ENCODE data around the gene CYTH4. TPM values are rescaled to one million over a fixed set of nuclear protein-coding genes. Genes with fewer than 3 reads are reported as not detected.
"Not testable (repeated sequence)": the region's sequence is repeated elsewhere in the genome, so short reads cannot be mapped to it uniquely, and the experiment has no call there.

Gene CYTH4
- total RNA-seq, 2 experiments from 2014 or later, result 16.3 to 16.4 TPM

DNA sequence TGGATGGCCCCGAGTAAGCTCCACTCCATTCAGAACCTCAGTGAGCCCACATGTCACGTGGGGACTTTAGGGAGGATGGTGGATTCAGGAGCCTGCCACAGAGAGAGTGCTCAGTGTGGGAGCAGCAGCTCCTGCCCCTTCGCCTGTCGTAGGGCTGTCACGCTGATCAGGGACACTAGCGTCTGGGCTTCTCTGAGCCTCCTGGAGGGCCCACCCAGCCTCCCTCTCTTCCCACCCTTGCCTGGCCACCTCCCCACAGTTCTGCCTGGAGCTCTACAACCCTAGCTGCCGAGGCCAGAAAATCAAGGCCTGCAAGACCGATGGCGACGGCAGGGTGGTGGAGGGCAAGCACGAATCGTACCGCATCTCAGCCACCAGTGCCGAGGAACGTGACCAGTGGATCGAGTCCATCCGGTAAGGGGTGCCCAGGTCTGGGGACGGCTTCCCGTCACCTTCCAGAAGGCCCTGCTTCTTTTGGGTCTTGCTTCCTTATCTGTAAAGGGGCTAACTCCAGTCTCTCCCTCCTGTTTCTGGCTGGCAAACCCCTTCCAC lies 29.5 kb downstream of the CYTH4 start:
- ChIA-PET CTCF (interaction anchor here (1.1 kb wide), 1 partner anchor 51 kb away, joined by 3 read pairs; no protein-coding TSS in a partner anchor), POLR2A (interaction anchor here (0.7 kb wide), 1 partner anchor 53 kb away, joined by 4 read pairs; no protein-coding TSS in a partner anchor)

DNA sequence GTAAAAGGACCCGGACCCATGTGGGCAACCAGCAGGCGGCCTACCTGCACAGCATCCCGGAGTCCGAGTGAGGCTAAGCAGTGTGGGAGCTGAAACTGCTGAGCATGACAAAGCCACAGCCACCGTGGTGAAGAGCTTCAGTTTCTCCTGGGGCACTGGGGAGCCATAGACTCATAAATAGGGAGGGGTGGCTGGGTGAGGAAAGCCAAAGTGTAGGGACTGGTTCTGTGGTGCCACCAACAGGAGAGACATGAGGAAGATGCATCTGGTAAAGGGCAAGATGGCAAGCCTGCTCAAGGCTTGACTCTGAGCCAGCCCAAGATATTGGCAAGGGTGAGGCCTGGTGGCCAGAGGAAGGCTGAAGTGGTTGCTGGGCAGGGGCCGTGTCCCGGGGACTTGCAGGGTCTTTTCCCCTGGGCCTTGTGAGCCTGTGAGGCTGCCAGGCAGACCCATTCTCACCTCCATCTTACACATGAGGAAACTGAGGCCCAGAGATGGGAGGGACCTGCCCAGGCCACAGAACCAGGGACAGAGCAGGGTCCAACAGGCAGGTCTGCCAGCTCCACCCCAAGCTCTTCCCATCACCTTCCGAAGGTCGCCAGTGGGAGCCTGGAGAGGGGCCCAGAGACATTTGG lies 30.4 kb downstream of the CYTH4 start:
- ChIA-PET CTCF (interaction anchor here (1.1 to 1.7 kb wide), 2 partner anchors 52 to 117 kb away, joined by 3 to 4 read pairs; no protein-coding TSS in a partner anchor), POLR2A (no interaction called here)

DNA sequence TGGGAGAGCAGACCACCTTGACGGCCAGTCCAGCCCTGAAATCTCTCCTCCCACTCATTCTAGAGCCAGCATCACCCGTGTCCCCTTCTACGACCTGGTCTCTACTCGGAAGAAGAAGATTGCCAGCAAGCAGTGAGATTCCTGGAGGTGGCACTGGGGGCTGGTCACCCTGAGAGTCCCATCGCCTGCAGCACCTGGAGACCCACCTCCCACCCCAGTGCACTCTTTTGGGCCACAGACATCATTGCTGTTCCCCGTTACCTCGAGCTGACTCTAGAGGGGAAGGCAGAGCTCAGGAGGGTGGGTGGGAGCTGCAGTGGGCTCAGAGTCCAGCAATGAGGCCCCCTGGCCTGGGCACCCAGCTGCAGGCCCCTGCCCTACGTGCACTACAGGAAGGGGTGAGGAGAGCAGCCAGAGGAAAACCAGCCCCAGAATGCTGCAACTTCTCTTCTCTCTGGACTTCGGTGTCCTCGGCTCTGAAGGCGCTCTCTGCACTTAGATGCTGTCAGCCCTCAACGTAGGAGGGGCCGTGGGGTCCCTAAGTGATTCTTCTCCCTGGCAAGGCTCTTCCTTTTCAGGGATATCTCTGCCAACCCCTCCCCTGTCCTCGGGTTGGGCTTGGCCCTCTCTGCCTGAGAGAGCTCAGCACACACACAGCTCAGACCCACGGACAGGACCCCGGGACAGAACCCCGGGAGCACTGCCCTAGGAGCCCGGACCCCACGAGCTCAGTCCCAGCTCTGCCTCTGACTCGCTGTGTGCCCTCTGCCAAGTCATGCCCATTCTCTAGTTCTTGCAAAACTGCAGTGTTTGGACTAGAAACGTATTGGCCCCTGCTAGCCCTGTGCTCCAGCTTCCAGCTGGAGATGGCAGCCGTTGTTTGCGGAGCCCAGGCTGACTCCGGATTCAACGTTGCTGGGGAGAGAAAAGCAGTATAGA lies 31.3 kb downstream of the CYTH4 start:
- CTCF ChIA-PET, result interaction anchor here (1.1 to 1.7 kb wide), 4 partner anchors 66 to 144 kb away, joined by 3 to 4 read pairs (median 4); no protein-coding TSS in a partner anchor
- POLR2A ChIA-PET, result interaction anchor here (0.6 kb wide), 2 partner anchors 112 to 405 kb away, joined by 3 to 4 read pairs; no protein-coding TSS in a partner anchor

DNA sequence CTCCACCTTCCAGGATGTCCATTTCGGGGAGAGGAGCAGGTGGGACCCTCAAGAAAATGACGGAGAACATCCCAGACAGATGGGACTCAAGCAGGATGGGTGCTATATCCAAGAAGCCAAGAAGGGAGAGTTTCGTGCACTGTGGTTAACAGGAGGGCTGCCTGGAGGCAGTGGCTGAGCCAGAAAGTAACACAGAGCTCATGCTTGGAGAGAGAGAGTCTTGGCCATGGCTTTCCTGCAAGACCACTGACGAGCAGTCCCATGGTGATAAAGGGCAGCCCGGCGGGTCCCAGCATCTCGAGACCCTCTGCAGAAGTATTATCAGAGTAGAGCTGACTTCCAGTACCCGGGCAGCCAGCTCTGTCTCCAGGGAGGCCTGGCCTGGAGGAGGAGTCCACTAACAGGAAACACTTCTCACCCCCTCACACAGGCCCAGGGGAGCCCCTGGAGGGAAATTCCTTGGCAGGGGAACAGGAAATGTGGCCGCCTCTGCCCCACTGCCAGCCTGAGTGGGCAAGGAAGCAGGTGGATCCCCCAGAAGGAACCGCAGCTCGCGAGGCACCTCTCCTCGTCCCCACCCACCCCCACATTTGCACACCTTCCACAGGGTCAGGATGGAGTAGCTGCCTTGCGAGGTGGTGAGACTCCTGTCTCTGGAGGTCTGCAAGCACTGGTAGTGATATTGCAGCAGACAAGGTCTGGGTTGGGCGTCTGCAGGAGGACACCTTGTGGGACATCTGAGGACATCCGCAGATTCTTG lies 32.2 kb downstream of the CYTH4 start:
- ChIA-PET POLR2A (interaction anchor here (0.6 kb wide), 3 partner anchors 111 to 406 kb away, joined by 3 to 4 read pairs (median 3); no protein-coding TSS in a partner anchor), CTCF (interaction anchor here (0.6 to 2.1 kb wide), 7 partner anchors 11 to 143 kb away, joined by 3 to 8 read pairs (median 4); no protein-coding TSS in a partner anchor)

DNA sequence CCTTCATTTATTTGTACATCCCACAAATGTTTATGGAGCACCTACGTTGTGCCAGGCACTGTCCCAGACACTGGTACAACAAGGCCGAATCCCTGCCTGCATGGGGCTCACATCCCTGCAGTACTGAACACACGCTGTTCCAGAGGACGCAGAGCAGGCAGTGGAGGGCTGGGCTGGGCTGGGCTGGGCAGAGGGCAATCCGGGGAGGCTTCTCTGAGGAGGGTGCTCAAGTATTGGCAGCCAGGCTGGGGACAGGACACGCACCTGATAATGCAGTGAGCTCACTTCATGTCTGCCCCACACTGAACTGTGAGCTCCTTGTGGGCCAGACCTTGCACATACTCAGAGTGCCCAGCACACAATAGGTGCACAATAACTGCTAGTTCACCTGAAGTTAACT lies 34.1 kb downstream of the CYTH4 start:
- POLR2A ChIA-PET, result no interaction called here

DNA sequence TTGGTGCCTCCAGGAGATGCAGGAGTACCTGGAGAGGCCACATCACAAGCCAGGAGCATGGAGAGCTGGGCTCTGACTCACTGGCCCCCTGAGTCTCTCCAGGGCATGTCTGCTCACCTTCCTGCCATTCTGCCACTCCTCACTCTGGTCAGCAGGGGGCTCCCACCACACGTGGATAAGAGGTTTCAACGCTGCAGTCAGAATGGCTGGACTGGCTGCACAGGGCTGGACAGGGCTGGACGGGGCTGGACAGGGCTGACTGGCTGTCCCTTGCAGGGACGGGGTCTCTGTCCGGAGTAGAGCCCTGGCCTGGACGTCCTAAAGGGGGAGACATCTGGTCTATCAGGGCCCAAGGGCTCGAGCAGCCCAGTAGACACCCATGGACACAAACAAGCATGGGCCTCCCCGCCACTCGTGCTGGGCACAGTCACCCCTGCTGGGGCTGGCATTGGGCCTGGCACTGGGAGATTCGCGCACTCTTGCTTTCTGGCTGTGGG lies 34.6 kb downstream of the CYTH4 start:
- ChIA-PET POLR2A (no interaction called here), CTCF (interaction anchor here (0.7 to 2.4 kb wide), 24 partner anchors 9 to 188 kb away, joined by 3 to 12 read pairs (median 5); no protein-coding TSS in a partner anchor)

More for the DNA sequence above, 34.1 kb downstream of the CYTH4 start:
- CTCF ChIA-PET, result interaction anchor here (0.7 to 2.4 kb wide), 18 partner anchors 10 to 189 kb away, joined by 3 to 12 read pairs (median 5); no protein-coding TSS in a partner anchor

DNA sequence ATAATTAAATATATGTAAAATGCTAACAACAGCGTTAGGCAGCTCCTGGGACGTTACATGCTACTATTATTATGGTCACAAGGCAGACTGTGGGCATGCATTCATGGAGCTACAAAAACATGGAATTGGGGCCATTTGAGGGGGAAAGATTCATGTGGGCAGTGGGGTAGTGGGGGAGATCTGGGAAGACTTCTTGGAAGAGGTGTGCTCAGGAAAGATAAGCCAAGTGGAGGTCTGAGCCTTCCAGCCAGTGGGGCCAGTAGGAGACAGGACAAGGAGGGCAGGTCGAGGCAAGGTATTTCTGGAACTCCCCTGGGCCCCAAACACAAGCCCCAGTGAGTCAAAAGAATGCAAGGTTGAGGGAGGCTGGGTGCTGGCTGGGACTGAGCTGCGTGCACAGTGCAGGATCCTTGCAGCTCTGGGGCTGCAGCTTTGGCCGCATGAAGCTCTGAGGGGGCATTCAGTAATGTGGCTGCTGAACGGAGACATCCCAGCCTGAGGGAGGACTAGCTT lies 35.4 kb downstream of the CYTH4 start:
- CTCF ChIA-PET, result interaction anchor here (0.7 to 2.4 kb wide), 15 partner anchors 10 to 156 kb away, joined by 3 to 12 read pairs (median 3); no protein-coding TSS in a partner anchor
- POLR2A ChIA-PET, result no interaction called here

DNA sequence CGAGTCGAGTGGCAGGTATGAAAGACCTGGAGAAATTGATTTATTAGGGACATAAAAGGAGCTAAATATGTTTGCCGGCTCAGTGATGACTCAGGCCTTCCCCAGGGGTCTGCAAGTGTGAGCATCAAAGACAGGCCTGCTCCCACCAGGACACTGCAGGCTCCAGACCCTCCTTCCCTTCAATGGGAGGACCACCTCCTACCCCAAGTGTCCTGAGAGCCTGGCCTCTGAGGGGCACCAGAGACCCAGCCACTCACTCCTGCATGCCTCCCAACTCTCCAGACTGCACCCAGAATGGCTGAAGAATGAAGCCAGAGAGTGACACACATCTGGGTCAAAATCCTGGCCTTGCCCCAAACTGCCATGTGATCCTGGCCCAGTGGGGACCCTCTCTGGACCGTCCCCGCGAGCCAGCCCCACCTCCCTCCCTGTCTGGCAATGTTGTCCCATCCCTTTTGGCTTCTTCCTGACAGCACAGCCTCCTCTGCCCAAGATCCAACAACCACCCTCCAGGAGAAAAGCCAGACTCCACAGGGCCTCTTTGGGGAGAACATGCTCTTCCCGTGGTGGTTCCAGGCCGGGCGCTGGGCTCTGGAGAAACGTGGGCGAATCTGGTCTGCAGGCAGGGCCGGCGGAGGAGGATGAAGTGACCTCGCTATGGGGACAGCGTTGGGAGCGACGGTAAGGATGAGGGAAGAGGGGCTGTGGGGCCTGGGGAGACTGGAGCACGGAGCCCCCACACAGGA lies 36.2 kb downstream of the CYTH4 start:
- POLR2A ChIA-PET, result no interaction called here
- CTCF ChIA-PET, result interaction anchor here (0.8 to 2.4 kb wide), 7 partner anchors 15 to 146 kb away, joined by 3 to 12 read pairs (median 5); no protein-coding TSS in a partner anchor

DNA sequence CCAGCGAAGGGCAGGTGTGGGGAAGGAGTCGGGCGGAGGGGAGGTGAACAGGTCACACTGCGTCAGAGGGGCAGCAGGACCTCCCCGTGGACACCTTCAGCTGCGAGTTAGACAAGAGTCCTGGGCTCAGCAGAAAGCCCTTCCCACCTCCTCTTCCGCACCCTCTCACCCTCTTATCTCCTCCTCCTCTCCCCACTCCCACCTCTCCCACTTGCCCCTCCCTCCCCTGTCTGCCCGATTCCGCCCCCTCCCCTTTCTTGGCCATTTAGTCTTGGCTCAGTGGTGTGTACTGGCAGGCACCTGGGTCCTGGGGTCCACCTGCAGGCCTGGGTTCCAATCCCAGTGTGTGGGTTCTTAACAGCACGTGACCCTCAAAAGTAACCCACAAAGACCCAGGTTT lies 37.2 kb downstream of the CYTH4 start:
- CTCF ChIA-PET, result interaction anchor here (1.3 kb wide), 1 partner anchor 137 kb away, joined by 3 read pairs; no protein-coding TSS in a partner anchor
- POLR2A ChIA-PET, result no interaction called here

DNA sequence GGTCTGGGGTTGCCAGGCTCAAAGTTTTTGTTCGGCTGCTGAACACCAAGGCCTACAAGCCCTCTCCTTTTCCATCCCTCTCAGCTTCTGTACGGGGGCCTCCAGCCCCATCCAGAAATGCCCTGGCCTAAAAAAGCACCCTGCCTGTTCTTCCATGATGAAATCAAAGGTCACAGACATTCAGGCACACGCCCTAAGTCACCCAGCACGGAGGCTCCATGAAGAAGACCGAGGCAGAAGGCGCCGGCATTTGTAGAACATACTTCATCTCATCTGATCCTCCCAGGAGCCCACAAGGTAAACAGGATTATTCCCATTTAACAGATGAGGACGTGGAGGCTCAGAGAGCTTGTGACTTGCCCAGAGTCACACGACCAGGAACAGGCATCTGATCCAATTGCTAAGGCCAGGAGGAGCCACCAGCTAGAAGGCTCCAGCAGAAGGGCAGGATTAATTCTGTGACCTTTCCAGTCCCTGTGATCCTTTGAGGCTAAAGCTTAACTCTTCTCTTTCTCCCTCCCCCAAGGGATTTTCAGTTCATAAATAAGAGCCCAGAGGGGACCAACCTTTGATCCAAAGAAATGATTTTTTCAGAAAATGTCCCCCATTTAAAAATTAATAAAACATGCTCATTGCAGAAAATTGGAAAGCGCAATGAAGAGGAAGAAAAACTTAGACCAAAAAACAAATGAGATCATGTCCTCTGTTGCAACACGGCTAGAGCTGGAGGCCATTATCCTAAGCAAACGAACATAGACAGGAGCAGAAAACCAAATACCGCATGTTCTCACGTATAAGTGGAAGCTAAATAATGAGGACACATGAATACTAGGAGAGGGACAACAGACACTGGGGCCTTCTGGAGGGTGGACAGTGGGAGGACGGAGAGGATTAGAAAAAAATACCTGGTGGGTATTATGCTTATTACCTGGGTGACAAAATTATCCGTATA lies 38.7 kb downstream of the CYTH4 start:
- CTCF ChIA-PET, result interaction anchor here (1.3 kb wide), 2 partner anchors 9 to 135 kb away, joined by 3 to 4 read pairs; no protein-coding TSS in a partner anchor
- POLR2A ChIA-PET, result no interaction called here

DNA sequence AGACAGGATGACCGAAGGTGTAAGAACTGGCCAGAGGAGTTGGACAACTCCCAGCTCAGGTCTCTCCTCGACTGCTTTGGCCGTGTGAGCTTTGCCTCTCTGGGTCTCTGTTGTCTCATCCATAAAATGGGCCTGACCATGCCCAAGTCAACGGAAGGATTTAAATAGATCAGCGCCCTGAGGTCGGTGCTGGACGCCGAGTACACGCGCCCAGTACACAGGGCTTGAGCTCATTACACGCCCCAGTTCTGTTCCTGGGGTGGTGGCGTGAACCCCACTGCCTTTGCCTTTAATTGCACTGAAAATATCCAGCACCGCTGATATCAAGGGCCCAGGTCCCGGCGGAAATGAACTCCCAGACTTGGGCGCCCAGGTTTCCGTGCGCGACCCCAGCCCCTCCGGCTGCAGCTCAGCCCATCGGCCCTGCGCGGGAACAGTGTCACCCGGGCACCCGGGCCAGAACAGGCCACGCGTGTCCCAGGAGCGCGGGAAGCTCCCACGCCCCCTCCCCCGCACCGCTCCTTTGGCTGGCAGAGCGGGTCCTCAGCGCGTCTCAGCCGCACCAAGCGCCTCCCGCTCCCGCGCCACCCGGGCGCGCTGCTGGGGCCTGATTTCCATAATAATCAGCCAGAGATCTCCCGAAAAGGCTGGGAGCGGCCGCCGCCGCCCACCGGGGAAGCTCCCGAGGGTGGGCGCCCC lies 42.2 kb downstream of the CYTH4 start:
- ChIA-PET CTCF (interaction anchor here (1.1 to 1.2 kb wide), 2 partner anchors 57 to 132 kb away, joined by 3 read pairs; no protein-coding TSS in a partner anchor), POLR2A (no interaction called here)

DNA sequence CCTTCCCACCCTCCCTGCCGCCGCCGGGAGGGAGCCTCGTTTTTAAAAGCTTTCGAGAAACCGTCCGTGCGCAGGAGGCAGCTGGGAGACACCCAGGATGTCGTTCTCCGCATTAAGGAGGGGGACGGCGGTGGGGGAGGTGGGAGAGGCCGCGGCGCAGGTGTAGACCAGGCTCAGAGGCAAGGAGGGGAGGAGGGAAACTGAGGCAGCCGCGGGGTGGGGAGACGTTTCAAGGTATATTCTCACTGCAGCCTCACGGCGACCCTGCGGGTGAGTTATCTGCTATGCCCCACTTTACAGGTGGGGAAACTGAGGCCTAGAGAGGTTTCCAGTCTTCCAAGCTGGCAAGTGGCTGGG lies 42.7 kb downstream of the CYTH4 start:
- POLR2A ChIA-PET, result no interaction called here
- CTCF ChIA-PET, result interaction anchor here (1.2 to 1.5 kb wide), 2 partner anchors 130 to 131 kb away, joined by 3 to 5 read pairs; no protein-coding TSS in a partner anchor

DNA sequence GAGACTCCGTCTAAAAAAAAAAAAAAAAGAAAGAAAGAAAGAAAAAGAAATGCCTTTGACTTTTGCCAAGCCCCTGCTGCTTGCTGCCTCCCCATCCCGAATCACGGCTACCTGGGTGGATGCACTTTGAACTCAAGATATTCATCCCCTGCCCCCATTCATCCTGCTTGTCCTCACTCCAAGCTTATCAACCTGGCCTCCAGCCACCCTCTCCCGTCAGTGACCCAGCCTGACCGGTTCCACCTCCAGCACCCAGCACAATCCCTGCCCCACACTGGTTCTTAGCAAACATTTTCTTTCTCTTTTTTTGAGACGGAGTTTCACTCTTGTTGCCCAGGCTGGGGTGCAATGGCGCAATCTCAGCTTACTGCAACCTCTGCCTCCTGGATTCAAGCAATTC lies 44.4 kb downstream of the CYTH4 start:
- CTCF ChIA-PET, result interaction anchor here (1.5 kb wide), 2 partner anchors 11 to 128 kb away, joined by 4 to 5 read pairs; no protein-coding TSS in a partner anchor
- POLR2A ChIA-PET, result no interaction called here

DNA sequence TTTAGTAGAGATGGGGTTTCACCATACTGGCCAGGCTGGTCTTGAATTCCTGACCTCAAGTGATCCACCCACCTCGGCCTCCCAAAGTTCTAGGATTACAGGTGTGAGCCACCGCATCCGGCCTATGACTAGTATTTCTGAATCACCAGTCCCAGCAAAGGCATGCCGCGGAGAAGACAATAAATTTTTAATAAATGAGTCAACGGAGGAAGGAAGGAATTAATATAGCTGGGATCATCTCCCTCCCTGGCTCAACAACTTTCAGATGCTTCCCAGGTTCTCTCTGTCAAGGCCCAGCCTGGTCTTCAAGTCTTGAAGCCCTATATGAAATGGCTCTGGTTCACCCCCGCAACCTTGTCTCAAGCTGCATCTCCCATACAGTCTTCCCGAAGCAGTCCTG lies 45.7 kb downstream of the CYTH4 start:
- POLR2A ChIA-PET, result no interaction called here
- CTCF ChIA-PET, result interaction anchor here (1.4 kb wide), 1 partner anchor 10 kb away, joined by 4 read pairs; no protein-coding TSS in a partner anchor

DNA sequence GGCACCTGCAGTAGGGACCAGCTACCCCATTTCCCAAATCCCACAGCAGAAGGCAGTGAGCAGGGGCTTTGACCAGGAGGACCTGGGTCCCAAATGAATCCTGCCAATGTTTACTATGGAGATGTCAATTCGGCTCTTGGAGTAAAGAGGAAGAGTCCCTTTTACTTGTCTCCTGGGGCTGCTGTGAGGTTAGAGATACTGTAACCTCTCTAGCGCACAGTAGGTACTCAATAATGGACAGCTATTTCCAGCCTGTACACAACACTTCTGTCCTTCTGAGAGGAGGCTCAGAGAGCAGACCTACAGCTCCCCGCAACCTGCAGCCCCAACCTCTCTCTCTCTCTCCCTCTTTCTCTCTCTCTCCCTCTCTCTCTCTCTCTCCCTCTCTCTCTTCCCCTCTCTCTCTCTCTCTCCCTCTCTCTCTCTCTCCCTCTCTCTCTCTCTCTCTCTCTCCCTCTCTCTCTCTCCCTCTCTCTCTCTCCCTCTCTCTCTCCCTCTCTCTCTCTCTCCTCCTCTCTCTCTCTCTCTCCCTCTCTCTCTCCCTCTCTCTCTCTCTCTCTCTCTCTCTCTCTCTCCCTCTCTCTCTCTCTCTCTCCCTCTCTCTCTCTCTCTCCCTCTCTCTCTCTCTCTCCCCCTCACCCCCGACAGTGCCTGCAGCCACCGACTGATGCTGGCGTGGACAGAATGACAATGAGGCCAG lies 46.4 kb downstream of the CYTH4 start:
- POLR2A ChIA-PET, result not testable (repeated sequence)
- CTCF ChIA-PET, result interaction anchor here (1.4 kb wide), 1 partner anchor 11 kb away, joined by 4 read pairs; no protein-coding TSS in a partner anchor
